Gastroesophageal sphincter (tissue), 4 donors: ENCODE results near the gene FAM78A. TPM values are rescaled to one million over a fixed set of nuclear protein-coding genes. Genes with fewer than 3 reads are reported as not detected.

Experiments used
- total RNA-seq, 4 donors: library from RNA; depleted of rRNA; stranded (reverse); fragments of >200 nt; gene quantifications; one replicate each; pipeline ENCODE4 v1.1.0, GENCODE V29; 2016

The FAM78A gene
- total RNA-seq, 4 donors from 2014 or later = 0.78 to 5.4 (median 2.9) TPM

Other genes with a start within 250 kb of the FAM78A start
- gene AIF1L, start 180.0 kb downstream of the FAM78A start, total RNA-seq = 10 to 100 TPM in 3 of 4 donors, 1 to 10 TPM in 1; 5.4 to 28.5 (median 17.1) TPM
- 10 to 100 TPM; 25.8 to 68.2 (median 36.9) TPM for gene NUP214, start 150.9 kb downstream of the FAM78A start, total RNA-seq
- 10 to 100 TPM in 3 of 4 donors, 1 to 10 TPM in 1; 9.7 to 21.1 (median 12.0) TPM for gene PLPP7, start 13.2 kb upstream of the FAM78A start, total RNA-seq
- gene PRRC2B, start 117.6 kb upstream of the FAM78A start, total RNA-seq = 100 to 1,000 TPM; 102 to 198 (median 108) TPM
- 10 to 100 TPM; 19.9 to 39.7 (median 26.6) TPM for gene POMT1, start 226.4 kb upstream of the FAM78A start, total RNA-seq